NCI-H1930 (cell line): Measurements from ENCODE around the gene PTTG1IP.
"Not testable (repeated sequence)": the region's sequence is repeated elsewhere in the genome, so short reads cannot be mapped to it uniquely, and the experiment has no call there.

ENCODE experiments used
- DNase-seq, 2 experiments: peaks; one replicate each; lab custom pipeline; 2025; lab: John Stamatoyannopoulos, UW

The PTTG1IP gene

GRCh38 chr21:44881198-44881872 lies 7.8 kb upstream of the PTTG1IP start:
- no peak for DNase-seq

GRCh38 chr21:44880405-44881197 lies 7.1 kb upstream of the PTTG1IP start:
- no peak for DNase-seq

- DNase-seq: not testable (repeated sequence)
These were observed 5.7 kb upstream of the PTTG1IP start for GRCh38 chr21:44879238-44879637.

GRCh38 chr21:44878053-44878982 lies 4.8 kb upstream of the PTTG1IP start:
- DNase-seq: no peak

GRCh38 chr21:44876849-44877575 lies 3.5 kb upstream of the PTTG1IP start:
- DNase-seq: no peak

- no peak for DNase-seq
These were observed 1.8 kb upstream of the PTTG1IP start for GRCh38 chr21:44875316-44875700.

- no peak for DNase-seq
These were observed 1.2 kb upstream of the PTTG1IP start for GRCh38 chr21:44874497-44875315.

GRCh38 chr21:44874240-44874496 lies 678 bp upstream of the PTTG1IP start:
- DNase-seq: no peak

GRCh38 chr21:44872649-44873355 lies 688 bp downstream of the PTTG1IP start:
- DNase-seq: no peak

- no peak for DNase-seq
These were observed 1.2 kb downstream of the PTTG1IP start for GRCh38 chr21:44872323-44872648.

- no peak for DNase-seq
These were observed 1.8 kb downstream of the PTTG1IP start for GRCh38 chr21:44871576-44872269.

- no peak for DNase-seq
These were observed 2.6 kb downstream of the PTTG1IP start for GRCh38 chr21:44870748-44871495.

GRCh38 chr21:44869781-44870747 lies 3.4 kb downstream of the PTTG1IP start:
- no peak for DNase-seq

GRCh38 chr21:44868707-44869106 lies 4.8 kb downstream of the PTTG1IP start:
- no peak for DNase-seq

- no peak for DNase-seq
These were observed 5.3 kb downstream of the PTTG1IP start for GRCh38 chr21:44867999-44868700.

- DNase-seq: no peak
These were observed 6.0 kb downstream of the PTTG1IP start for GRCh38 chr21:44867464-44867863.

- no peak for DNase-seq
These were observed 6.7 kb downstream of the PTTG1IP start for GRCh38 chr21:44866780-44867179.
